ENCODE measurements around the gene OCLN. TPM values are rescaled to one million over a fixed set of nuclear protein-coding genes. Genes with fewer than 3 reads are reported as not detected.

OCLN gene
- total and polyA plus RNA-seq, 5 donors from 2014 or later, result 0.06 to 1.4 (median 0.09) TPM; not detected in 1

DNA sequence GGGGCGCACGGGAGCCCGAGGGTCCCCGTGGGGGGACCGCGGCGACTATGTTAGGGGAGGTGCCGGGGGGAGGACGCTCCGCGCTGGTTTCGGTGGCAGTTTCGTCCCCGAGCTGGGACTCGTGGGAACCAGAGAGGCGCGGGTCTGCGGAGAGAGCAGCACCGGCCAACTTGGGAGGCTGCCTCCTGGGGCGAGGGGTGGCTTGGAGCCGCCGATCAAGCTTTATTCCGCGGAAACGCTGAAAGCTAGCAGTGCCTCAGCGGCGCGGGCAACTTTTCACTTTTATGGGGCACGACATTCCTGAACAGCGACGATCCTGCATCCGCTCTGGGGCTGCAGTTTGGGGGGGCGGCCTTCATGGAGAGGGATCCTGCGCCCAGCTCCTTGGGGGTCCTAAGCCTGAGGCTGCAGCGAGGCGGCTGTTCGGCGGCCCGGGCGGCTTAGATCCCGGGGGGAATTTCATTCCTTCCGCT lies 369 bp downstream of the OCLN start:
- H3K27me3 Mint-ChIP-seq, result peaks cover 71% of the 10 kb centered on the region
- H3K4me3 Mint-ChIP-seq, result peak overlapping the region in 3 of 4 donors; percentile 47 to 79 (median 64)
- H3K4me1 Mint-ChIP-seq, result peaks cover 0 to 17% (median under 1%) of the 10 kb centered on the region in 4 donors
- H3K27ac Mint-ChIP-seq, result no peak overlapping the region
- no peaks in the 10 kb centered on the region for H3K9me3 Mint-ChIP-seq
- Histone ChIP-seq H3K4me3 (ENCODE audit: low read depth, low read length) (no peak overlapping the region), H3K9me3 (ENCODE audit: control insufficient read depth in 2 of 2, low read length in 2 of 2) (no peaks in the 10 kb centered on the region), H3K27me3 (ENCODE audit: control insufficient read depth, insufficient read depth, low read length) (peaks cover 35% of the 10 kb centered on the region), H3K4me1 (ENCODE audit: control insufficient read depth, insufficient read depth, low read length, poor library complexity, severe bottlenecking) (peaks cover 16% of the 10 kb centered on the region), H3K36me3 (ENCODE audit: control insufficient read depth, insufficient read depth, low read length) (no peaks in the 10 kb centered on the region), H3K27ac (ENCODE audit: insufficient read depth, low read length, poor library complexity, severe bottlenecking) (no peak overlapping the region)
- DNase-seq (peak in 1 of 3 donors; percentile 15), ATAC-seq (ENCODE audit: low read depth in 2 of 2) (no peak)
- H3K36me3 Mint-ChIP-seq, result no peaks in the 10 kb centered on the region

DNA sequence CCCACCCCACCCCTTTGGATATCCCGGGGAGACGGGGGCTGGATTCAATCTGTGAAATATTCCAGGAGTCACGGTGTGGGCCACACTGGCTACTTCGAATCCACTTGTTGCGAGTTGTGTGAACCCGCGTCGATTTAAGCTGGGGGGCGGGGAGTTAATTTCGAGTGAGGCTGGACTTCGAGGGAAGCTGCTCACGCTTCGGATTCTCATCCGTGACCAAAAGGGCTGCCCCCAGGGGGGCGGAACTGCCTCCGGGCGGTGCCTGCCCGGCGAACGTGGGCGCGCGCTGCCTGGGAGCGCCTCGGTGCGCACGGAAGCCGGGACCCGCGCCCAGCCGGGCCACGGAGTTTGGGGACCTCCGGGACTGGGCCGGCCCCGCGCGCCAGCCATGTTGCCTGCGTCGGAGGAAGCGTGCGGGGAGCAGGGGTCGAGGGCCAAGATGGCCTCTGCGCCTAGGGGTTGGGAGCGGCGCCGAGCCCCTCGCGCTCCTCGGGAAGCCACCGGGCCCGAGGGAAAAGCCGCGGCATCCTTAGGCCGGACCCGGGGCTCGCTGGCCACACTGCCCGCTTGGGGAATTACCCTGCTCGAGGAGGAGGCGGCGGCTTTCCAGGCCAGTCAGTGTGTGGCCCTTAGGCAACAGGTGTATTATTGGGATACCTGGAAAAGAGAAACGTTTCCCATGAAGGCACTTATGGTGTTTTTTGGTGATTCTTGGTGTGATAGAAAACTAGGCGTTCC lies 975 bp downstream of the OCLN start:
- H3K9me3 ChIP-seq (ENCODE audit: control insufficient read depth in 2 of 2, low read length in 2 of 2), result no peaks in the 10 kb centered on the region
- peaks cover 16% of the 10 kb centered on the region for H3K4me1 ChIP-seq (ENCODE audit: control insufficient read depth, insufficient read depth, low read length, poor library complexity, severe bottlenecking)
- no peak overlapping the region for H3K27ac ChIP-seq (ENCODE audit: insufficient read depth, low read length, poor library complexity, severe bottlenecking)
- H3K36me3 Mint-ChIP-seq, result no peaks in the 10 kb centered on the region
- peaks cover 0 to 17% (median under 1%) of the 10 kb centered on the region in 4 donors for H3K4me1 Mint-ChIP-seq
- DNase-seq (peak in 1 of 3 donors; percentile 6), ATAC-seq (ENCODE audit: low read depth in 2 of 2) (no peak)
- no peak overlapping the region for H3K4me3 ChIP-seq (ENCODE audit: low read depth, low read length)
- H3K36me3 ChIP-seq (ENCODE audit: control insufficient read depth, insufficient read depth, low read length), result no peaks in the 10 kb centered on the region
- no peaks in the 10 kb centered on the region for H3K9me3 Mint-ChIP-seq
- H3K27me3 Mint-ChIP-seq, result peaks cover 69% of the 10 kb centered on the region
- no peak overlapping the region for H3K27ac Mint-ChIP-seq
- H3K4me3 Mint-ChIP-seq, result peak overlapping the region in 2 of 4 donors; percentile 64 to 79
- peaks cover 35% of the 10 kb centered on the region for H3K27me3 ChIP-seq (ENCODE audit: control insufficient read depth, insufficient read depth, low read length)

DNA sequence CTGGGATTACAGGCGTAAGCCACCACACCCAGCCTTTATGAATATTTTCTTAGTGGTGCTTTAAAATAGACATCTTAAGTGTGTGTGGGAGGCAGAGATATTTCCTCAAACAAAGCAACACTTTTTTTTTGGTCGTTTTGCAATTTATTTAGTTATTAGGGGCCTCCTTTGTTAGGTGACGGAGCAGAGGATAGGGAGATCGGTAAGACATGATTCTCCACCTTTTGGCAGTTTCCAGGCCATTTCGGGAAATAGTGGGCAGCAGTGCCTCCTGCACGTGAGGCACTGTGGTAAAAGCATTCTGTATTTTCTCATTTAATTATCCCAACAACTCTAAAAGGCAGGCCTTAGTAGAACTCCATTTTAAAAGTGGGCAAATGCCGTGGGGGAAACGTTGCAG lies 1.9 kb downstream of the OCLN start:
- Mint-ChIP-seq H3K36me3 (no peaks in the 10 kb centered on the region), H3K4me1 (peaks cover 0 to 17% (median under 1%) of the 10 kb centered on the region in 4 donors), H3K27ac (no peak overlapping the region), H3K4me3 (peak overlapping the region in 1 of 4 donors; percentile 63), H3K27me3 (peaks cover 67% of the 10 kb centered on the region), H3K9me3 (no peaks in the 10 kb centered on the region)
- Histone ChIP-seq H3K4me1 (ENCODE audit: control insufficient read depth, insufficient read depth, low read length, poor library complexity, severe bottlenecking) (peaks cover 16% of the 10 kb centered on the region), H3K9me3 (ENCODE audit: control insufficient read depth in 2 of 2, low read length in 2 of 2) (no peaks in the 10 kb centered on the region), H3K4me3 (ENCODE audit: low read depth, low read length) (no peak overlapping the region), H3K27ac (ENCODE audit: insufficient read depth, low read length, poor library complexity, severe bottlenecking) (no peak overlapping the region), H3K36me3 (ENCODE audit: control insufficient read depth, insufficient read depth, low read length) (no peaks in the 10 kb centered on the region), H3K27me3 (ENCODE audit: control insufficient read depth, insufficient read depth, low read length) (peaks cover 30% of the 10 kb centered on the region)
- DNase-seq (no peak), ATAC-seq (ENCODE audit: low read depth in 2 of 2) (no peak)

GRCh38 chr5:69497006-69497520 lies 4.5 kb downstream of the OCLN start:
- ATAC-seq (ENCODE audit: low read depth in 2 of 2) (no peak), DNase-seq (no peak)
- H3K4me1 ChIP-seq (ENCODE audit: control insufficient read depth, insufficient read depth, low read length, poor library complexity, severe bottlenecking), result peaks cover 16% of the 10 kb centered on the region
- no peak overlapping the region for H3K4me3 Mint-ChIP-seq
- no peaks in the 10 kb centered on the region for H3K36me3 ChIP-seq (ENCODE audit: control insufficient read depth, insufficient read depth, low read length)
- H3K27ac ChIP-seq (ENCODE audit: insufficient read depth, low read length, poor library complexity, severe bottlenecking), result no peak overlapping the region
- no peaks in the 10 kb centered on the region for H3K9me3 Mint-ChIP-seq
- H3K9me3 ChIP-seq (ENCODE audit: control insufficient read depth in 2 of 2, low read length in 2 of 2), result no peaks in the 10 kb centered on the region
- H3K27me3 Mint-ChIP-seq, result peaks cover 57% of the 10 kb centered on the region
- no peaks in the 10 kb centered on the region for H3K36me3 Mint-ChIP-seq
- H3K27ac Mint-ChIP-seq, result no peak overlapping the region
- no peak overlapping the region for H3K4me3 ChIP-seq (ENCODE audit: low read depth, low read length)
- H3K27me3 ChIP-seq (ENCODE audit: control insufficient read depth, insufficient read depth, low read length), result peaks cover 11% of the 10 kb centered on the region
- H3K4me1 Mint-ChIP-seq, result peaks cover 0 to 14% (median under 1%) of the 10 kb centered on the region in 4 donors

GRCh38 chr5:69498384-69498783 lies 5.8 kb downstream of the OCLN start:
- H3K4me1 Mint-ChIP-seq, result peaks cover 0 to 8% (median under 1%) of the 10 kb centered on the region in 4 donors
- H3K36me3 ChIP-seq (ENCODE audit: control insufficient read depth, insufficient read depth, low read length), result no peaks in the 10 kb centered on the region
- H3K4me3 ChIP-seq (ENCODE audit: low read depth, low read length), result no peak overlapping the region
- peaks cover 50% of the 10 kb centered on the region for H3K27me3 Mint-ChIP-seq
- peaks cover 6% of the 10 kb centered on the region for H3K4me1 ChIP-seq (ENCODE audit: control insufficient read depth, insufficient read depth, low read length, poor library complexity, severe bottlenecking)
- no peak for DNase-seq
- H3K27me3 ChIP-seq (ENCODE audit: control insufficient read depth, insufficient read depth, low read length), result peaks cover 18% of the 10 kb centered on the region
- H3K9me3 ChIP-seq (ENCODE audit: control insufficient read depth in 2 of 2, low read length in 2 of 2), result no peaks in the 10 kb centered on the region
- no peak overlapping the region for H3K27ac ChIP-seq (ENCODE audit: insufficient read depth, low read length, poor library complexity, severe bottlenecking)
- no peak for ATAC-seq (ENCODE audit: low read depth in 2 of 2)
- no peak overlapping the region for H3K27ac Mint-ChIP-seq
- H3K4me3 Mint-ChIP-seq, result no peak overlapping the region
- H3K36me3 Mint-ChIP-seq, result no peaks in the 10 kb centered on the region
- no peaks in the 10 kb centered on the region for H3K9me3 Mint-ChIP-seq

- H3K27me3 ChIP-seq (ENCODE audit: control insufficient read depth, insufficient read depth, low read length), result peaks cover 8% of the 10 kb centered on the region
- Mint-ChIP-seq H3K27ac (no peak overlapping the region), H3K4me1 (no peaks in the 10 kb centered on the region), H3K36me3 (no peaks in the 10 kb centered on the region), H3K4me3 (no peak overlapping the region), H3K9me3 (no peaks in the 10 kb centered on the region), H3K27me3 (peaks cover 33% of the 10 kb centered on the region)
- no peak overlapping the region for H3K27ac ChIP-seq (ENCODE audit: insufficient read depth, low read length, poor library complexity, severe bottlenecking)
- H3K36me3 ChIP-seq (ENCODE audit: control insufficient read depth, insufficient read depth, low read length), result no peaks in the 10 kb centered on the region
- ATAC-seq (ENCODE audit: low read depth in 2 of 2) (no peak), DNase-seq (no peak)
- H3K4me1 ChIP-seq (ENCODE audit: control insufficient read depth, insufficient read depth, low read length, poor library complexity, severe bottlenecking), result no peaks in the 10 kb centered on the region
- no peak overlapping the region for H3K4me3 ChIP-seq (ENCODE audit: low read depth, low read length)
- H3K9me3 ChIP-seq (ENCODE audit: control insufficient read depth in 2 of 2, low read length in 2 of 2), result no peaks in the 10 kb centered on the region
Measured at GRCh38 chr5:69502367-69502766, 9.8 kb downstream of the OCLN start.

DNA sequence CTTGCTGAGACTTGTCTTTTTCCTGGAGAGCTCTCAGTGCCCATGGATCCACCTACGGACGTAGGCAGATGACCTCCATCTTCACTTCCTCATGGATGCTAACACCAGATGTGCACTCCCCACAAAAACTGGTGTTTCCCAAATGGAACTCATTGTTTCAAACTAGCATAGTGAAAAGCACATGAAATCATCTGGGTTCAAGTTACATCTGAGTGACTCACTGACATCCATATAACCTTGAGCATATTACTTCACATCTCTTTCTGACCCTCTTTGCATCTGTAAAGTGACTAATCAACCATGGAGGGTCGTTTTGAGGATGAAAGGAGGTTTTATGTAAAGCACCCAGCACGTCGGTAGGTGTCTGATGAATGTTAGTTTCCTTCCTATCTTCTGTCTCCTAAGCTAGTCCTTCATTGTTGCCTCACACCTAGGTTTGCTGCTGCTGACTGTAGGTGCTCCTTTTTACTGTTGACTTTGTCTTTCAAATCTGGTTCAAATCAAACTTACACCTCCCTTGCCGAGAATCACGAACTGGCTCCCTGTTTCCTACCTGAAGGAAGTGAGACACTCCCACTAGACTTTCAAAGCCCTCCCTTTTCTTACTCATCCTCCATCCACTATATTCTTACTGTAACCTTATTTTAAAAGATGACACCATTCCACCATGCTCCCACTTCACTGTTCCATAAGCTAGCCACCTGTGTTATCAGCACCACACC lies 10.3 kb downstream of the OCLN start:
- Histone ChIP-seq H3K27ac (ENCODE audit: insufficient read depth, low read length, poor library complexity, severe bottlenecking) (no peak overlapping the region), H3K4me1 (ENCODE audit: control insufficient read depth, insufficient read depth, low read length, poor library complexity, severe bottlenecking) (no peaks in the 10 kb centered on the region), H3K36me3 (ENCODE audit: control insufficient read depth, insufficient read depth, low read length) (no peaks in the 10 kb centered on the region), H3K27me3 (ENCODE audit: control insufficient read depth, insufficient read depth, low read length) (peaks cover 8% of the 10 kb centered on the region), H3K4me3 (ENCODE audit: low read depth, low read length) (no peak overlapping the region), H3K9me3 (ENCODE audit: control insufficient read depth in 2 of 2, low read length in 2 of 2) (no peaks in the 10 kb centered on the region)
- H3K27ac Mint-ChIP-seq, result peak overlapping the region in 1 of 3 donors; percentile 0
- no peak for DNase-seq
- H3K27me3 Mint-ChIP-seq, result peaks cover 33% of the 10 kb centered on the region
- H3K9me3 Mint-ChIP-seq, result no peaks in the 10 kb centered on the region
- H3K4me1 Mint-ChIP-seq, result no peaks in the 10 kb centered on the region
- ATAC-seq (ENCODE audit: low read depth in 2 of 2), result no peak
- no peak overlapping the region for H3K4me3 Mint-ChIP-seq
- H3K36me3 Mint-ChIP-seq, result no peaks in the 10 kb centered on the region
